Suprapubic skin (tissue), 4 donors: ENCODE data around the gene RUNX1.

ENCODE experiments used
- CTCF ChIP-seq, 2 donors: fragments of 200-600 bp in 1 of 2; fragments of 450-650 bp in 1 of 2; sonication (generic) in 1 of 2; IDR thresholded peaks; one replicate each; pipeline ENCODE4 v1.5.1; 2016 to 2019; ENCODE audit warnings: antibody characterized with exemption in 2 of 2, mild to moderate bottlenecking in 1 of 2, moderate library complexity in 1 of 2
- EP300 ChIP-seq: sonication (generic); formaldehyde crosslinking; IDR thresholded peaks from one replicate; pipeline ENCODE4 v1.6.1; 2017; ENCODE audit warnings: antibody characterized with exemption
- POLR2A ChIP-seq, 2 donors: fragments of 450-650 bp; IDR thresholded peaks; one replicate each; pipeline ENCODE4 v1.6.1; 2017; ENCODE audit warnings: antibody characterized with exemption in 2 of 2, mild to moderate bottlenecking in 2 of 2, moderate library complexity in 2 of 2
- POLR2AphosphoS5 ChIP-seq, 3 donors: sonication (generic); formaldehyde crosslinking; IDR thresholded peaks; one replicate each; pipeline ENCODE4 v1.6.1; 2017; ENCODE audit warnings: antibody characterized with exemption in 3 of 3

GRCh38 chr21:34826836-34827235 lies 222.3 kb downstream of the RUNX1 start:
- no peak for TF ChIP-seq CTCF (IDR thresholded peaks at IDR 0.05)
- no peak for TF ChIP-seq POLR2AphosphoS5 (IDR thresholded peaks at IDR 0.05)
- TF ChIP-seq EP300 = no peak
- no peak for TF ChIP-seq POLR2A (IDR thresholded peaks at IDR 0.05)
